ENCODE measurements around the gene HPS3. TPM values are rescaled to one million over a fixed set of nuclear protein-coding genes. Genes with fewer than 3 reads are reported as not detected.

The HPS3 gene
- polyA plus RNA-seq, 1 donor from 2014 or later = 17.1 TPM

DNA sequence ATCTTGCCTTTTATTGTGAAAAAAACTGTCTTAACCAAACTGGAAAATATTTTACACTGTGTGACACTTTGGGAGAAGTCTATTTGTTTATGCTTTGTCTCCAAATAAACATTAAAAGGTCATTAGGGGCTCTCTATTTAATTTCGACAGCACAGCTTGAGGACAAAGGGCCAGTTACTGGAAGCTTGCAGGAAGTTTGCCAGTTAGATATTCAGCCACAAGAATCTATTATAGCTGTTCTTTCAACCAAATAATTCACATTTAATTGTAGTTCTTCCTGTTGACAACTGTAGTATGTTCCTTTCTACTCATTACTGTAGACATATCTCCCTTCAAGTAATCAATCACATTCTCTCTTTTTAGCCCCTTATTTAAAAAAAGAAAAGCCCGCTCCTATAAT lies 86.1 kb downstream of the HPS3 start:
- H3K27ac ChIP-seq (ENCODE audit: low read length) = no peak overlapping the region
- H3F3A ChIP-seq (ENCODE audit: insufficient read depth, low read length, poor library complexity, severe bottlenecking) = no peaks in the 10 kb centered on the region
- no peak overlapping the region for H3K4me2 ChIP-seq (ENCODE audit: low read length)
- no peaks in the 10 kb centered on the region for H3K9me2 ChIP-seq (ENCODE audit: insufficient read depth, low read length)
- no peaks in the 10 kb centered on the region for H4K20me1 ChIP-seq (ENCODE audit: insufficient read depth)
- no peaks in the 10 kb centered on the region for H3K9me3 ChIP-seq (ENCODE audit: low read length)
- H3K4me3 ChIP-seq (ENCODE audit: low read length) = no peak overlapping the region
- no peak overlapping the region for H2AFZ ChIP-seq (ENCODE audit: low read depth, low read length)
- H3K27me3 ChIP-seq (ENCODE audit: insufficient read depth, low read depth, low read length) = no peaks in the 10 kb centered on the region
- TF ChIP-seq MXI1 (conservative IDR thresholded peaks at IDR 0.05; ENCODE audit: poor library complexity, severe bottlenecking) = no peak
- TF ChIP-seq SMC3 (conservative IDR thresholded peaks at IDR 0.05; ENCODE audit: poor library complexity) = no peak
- no peak for TF ChIP-seq TAF1 (IDR thresholded peaks at IDR 0.05; ENCODE audit: low read depth)
- no peak for TF ChIP-seq POLR2AphosphoS5 (IDR thresholded peaks at IDR 0.05)
- TF ChIP-seq, protein P1, sequence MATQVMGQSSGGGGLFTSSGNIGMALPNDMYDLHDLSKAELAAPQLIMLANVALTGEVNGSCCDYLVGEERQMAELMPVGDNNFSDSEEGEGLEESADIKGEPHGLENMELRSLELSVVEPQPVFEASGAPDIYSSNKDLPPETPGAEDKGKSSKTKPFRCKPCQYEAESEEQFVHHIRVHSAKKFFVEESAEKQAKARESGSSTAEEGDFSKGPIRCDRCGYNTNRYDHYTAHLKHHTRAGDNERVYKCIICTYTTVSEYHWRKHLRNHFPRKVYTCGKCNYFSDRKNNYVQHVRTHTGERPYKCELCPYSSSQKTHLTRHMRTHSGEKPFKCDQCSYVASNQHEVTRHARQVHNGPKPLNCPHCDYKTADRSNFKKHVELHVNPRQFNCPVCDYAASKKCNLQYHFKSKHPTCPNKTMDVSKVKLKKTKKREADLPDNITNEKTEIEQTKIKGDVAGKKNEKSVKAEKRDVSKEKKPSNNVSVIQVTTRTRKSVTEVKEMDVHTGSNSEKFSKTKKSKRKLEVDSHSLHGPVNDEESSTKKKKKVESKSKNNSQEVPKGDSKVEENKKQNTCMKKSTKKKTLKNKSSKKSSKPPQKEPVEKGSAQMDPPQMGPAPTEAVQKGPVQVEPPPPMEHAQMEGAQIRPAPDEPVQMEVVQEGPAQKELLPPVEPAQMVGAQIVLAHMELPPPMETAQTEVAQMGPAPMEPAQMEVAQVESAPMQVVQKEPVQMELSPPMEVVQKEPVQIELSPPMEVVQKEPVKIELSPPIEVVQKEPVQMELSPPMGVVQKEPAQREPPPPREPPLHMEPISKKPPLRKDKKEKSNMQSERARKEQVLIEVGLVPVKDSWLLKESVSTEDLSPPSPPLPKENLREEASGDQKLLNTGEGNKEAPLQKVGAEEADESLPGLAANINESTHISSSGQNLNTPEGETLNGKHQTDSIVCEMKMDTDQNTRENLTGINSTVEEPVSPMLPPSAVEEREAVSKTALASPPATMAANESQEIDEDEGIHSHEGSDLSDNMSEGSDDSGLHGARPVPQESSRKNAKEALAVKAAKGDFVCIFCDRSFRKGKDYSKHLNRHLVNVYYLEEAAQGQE (IDR thresholded peaks at IDR 0.05; ENCODE audit: borderline replicate concordance) = no peak
- no peaks in the 10 kb centered on the region for H3K36me3 ChIP-seq (ENCODE audit: insufficient read depth, low read length)
- no peaks in the 10 kb centered on the region for H3K79me2 ChIP-seq (replicated peaks; ENCODE audit: insufficient read depth, low read length)
- H3K9ac ChIP-seq (ENCODE audit: low read length) = no peak overlapping the region

DNA sequence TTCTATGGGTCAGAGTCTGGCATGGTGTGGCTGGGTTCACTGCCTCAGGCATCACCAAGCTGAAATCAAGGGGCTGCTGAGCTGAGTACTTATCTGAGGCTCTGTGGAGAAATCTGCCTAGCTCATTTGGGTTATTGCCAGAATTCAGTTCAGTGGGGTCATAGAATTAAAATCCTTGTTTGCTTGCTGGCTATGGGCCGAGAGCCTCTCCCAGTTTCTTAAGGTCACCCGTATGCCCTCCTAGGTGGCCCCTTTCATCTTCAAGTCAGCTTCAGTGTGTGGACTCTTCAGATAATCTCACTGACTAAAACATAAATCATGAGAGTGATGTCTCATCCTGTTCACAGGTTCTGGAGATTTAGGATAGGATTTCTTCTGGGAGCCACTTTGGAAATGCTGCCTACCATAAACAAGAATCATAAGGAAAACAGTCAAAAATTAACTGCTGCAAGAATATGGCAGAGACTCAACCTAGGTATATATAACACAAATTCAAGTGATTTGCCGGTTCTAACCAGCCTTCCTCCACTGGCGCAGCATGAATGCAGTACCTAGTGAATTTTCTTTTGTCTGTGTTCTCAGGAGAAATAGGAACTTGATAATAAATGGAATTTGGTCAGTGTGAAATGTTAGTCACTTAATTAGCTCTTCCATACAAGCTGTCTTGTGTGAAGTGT lies 86.9 kb downstream of the HPS3 start:
- Histone ChIP-seq H3K36me3 (ENCODE audit: insufficient read depth, low read length) (no peaks in the 10 kb centered on the region), H3F3A (ENCODE audit: insufficient read depth, low read length, poor library complexity, severe bottlenecking) (no peaks in the 10 kb centered on the region), H3K9ac (ENCODE audit: low read length) (no peak overlapping the region), H3K4me2 (ENCODE audit: low read length) (no peak overlapping the region), H2AFZ (ENCODE audit: low read depth, low read length) (no peak overlapping the region), H3K79me2 (replicated peaks; ENCODE audit: insufficient read depth, low read length) (no peaks in the 10 kb centered on the region), H3K27ac (ENCODE audit: low read length) (no peak overlapping the region), H3K27me3 (ENCODE audit: insufficient read depth, low read depth, low read length) (no peaks in the 10 kb centered on the region), H3K9me3 (ENCODE audit: low read length) (no peaks in the 10 kb centered on the region), H3K4me3 (ENCODE audit: low read length) (no peak overlapping the region), H3K9me2 (ENCODE audit: insufficient read depth, low read length) (no peaks in the 10 kb centered on the region), H4K20me1 (ENCODE audit: insufficient read depth) (no peaks in the 10 kb centered on the region)
- TF ChIP-seq, protein P2, sequence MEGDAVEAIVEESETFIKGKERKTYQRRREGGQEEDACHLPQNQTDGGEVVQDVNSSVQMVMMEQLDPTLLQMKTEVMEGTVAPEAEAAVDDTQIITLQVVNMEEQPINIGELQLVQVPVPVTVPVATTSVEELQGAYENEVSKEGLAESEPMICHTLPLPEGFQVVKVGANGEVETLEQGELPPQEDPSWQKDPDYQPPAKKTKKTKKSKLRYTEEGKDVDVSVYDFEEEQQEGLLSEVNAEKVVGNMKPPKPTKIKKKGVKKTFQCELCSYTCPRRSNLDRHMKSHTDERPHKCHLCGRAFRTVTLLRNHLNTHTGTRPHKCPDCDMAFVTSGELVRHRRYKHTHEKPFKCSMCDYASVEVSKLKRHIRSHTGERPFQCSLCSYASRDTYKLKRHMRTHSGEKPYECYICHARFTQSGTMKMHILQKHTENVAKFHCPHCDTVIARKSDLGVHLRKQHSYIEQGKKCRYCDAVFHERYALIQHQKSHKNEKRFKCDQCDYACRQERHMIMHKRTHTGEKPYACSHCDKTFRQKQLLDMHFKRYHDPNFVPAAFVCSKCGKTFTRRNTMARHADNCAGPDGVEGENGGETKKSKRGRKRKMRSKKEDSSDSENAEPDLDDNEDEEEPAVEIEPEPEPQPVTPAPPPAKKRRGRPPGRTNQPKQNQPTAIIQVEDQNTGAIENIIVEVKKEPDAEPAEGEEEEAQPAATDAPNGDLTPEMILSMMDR (IDR thresholded peaks at IDR 0.05; ENCODE audit: poor library complexity, severe bottlenecking) = no peak

DNA sequence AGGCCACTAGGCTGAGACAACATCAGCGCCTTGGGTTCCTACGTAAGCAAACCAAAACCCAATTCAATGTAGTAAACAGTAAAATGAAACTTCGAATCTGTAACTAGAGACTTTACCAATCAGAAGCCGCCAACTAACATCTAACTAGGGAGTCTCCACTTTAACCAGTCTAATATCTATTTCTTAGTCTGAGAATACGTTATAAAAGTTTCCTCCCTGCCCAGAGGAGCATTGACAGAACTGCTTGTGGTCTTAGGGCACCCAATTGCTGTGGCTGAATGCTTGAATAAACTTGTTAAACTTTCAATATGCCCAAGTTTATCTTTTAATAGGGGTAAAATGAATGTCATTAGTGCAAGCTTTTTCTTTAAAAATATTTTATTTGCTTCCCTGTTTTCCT lies 87.9 kb downstream of the HPS3 start:
- no peak overlapping the region for H3K27ac ChIP-seq (ENCODE audit: low read length)
- H3K4me3 ChIP-seq (ENCODE audit: low read length) = no peak overlapping the region
- H2AFZ ChIP-seq (ENCODE audit: low read depth, low read length) = no peak overlapping the region
- no peaks in the 10 kb centered on the region for H3F3A ChIP-seq (ENCODE audit: insufficient read depth, low read length, poor library complexity, severe bottlenecking)
- H3K36me3 ChIP-seq (ENCODE audit: insufficient read depth, low read length) = no peaks in the 10 kb centered on the region
- no peaks in the 10 kb centered on the region for H3K9me2 ChIP-seq (ENCODE audit: insufficient read depth, low read length)
- TF ChIP-seq, protein P1 (IDR thresholded peaks at IDR 0.05; ENCODE audit: borderline replicate concordance) = no peak
- no peak for TF ChIP-seq TAF1 (IDR thresholded peaks at IDR 0.05; ENCODE audit: low read depth)
- no peak for TF ChIP-seq RAD21 (conservative IDR thresholded peaks at IDR 0.05)
- no peak for TF ChIP-seq SMC3 (conservative IDR thresholded peaks at IDR 0.05; ENCODE audit: poor library complexity)
- TF ChIP-seq EP300 (conservative IDR thresholded peaks at IDR 0.05; ENCODE audit: poor library complexity, severe bottlenecking) = no peak
- TF ChIP-seq EZH2 (IDR thresholded peaks at IDR 0.05; ENCODE audit: borderline replicate concordance, insufficient read depth, low read length, poor library complexity, severe bottlenecking) = no peak
- TF ChIP-seq, protein P2 (IDR thresholded peaks at IDR 0.05; ENCODE audit: poor library complexity, severe bottlenecking) = no peak
- TF ChIP-seq POLR2AphosphoS5 (IDR thresholded peaks at IDR 0.05) = no peak
- no peaks in the 10 kb centered on the region for H4K20me1 ChIP-seq (ENCODE audit: insufficient read depth)
- H3K27me3 ChIP-seq (ENCODE audit: insufficient read depth, low read depth, low read length) = no peaks in the 10 kb centered on the region
- no peaks in the 10 kb centered on the region for H3K9me3 ChIP-seq (ENCODE audit: low read length)
- no peak overlapping the region for H3K9ac ChIP-seq (ENCODE audit: low read length)
- H3K4me2 ChIP-seq (ENCODE audit: low read length) = no peak overlapping the region
- H3K79me2 ChIP-seq (replicated peaks; ENCODE audit: insufficient read depth, low read length) = no peaks in the 10 kb centered on the region
